SK-N-SH treated with all-trans-retinoic acid at 6 μM for 48 hours (cell line): Measurements from ENCODE around the gene FOSL2.

Experiments used
- ARNTL ChIP-seq: fragments of 450-650 bp; formaldehyde crosslinking; IDR thresholded peaks from 2 replicates; pipeline ENCODE4 v1.5.0; 2020; ENCODE audit warnings: low read depth, mild to moderate bottlenecking, moderate library complexity, borderline replicate concordance
- BACH2 ChIP-seq: fragments of 250-450 bp; sonication (Bioruptor Pico); IDR thresholded peaks from 2 replicates; pipeline ENCODE4 v1.9.0; 2021; ENCODE audit warnings: mild to moderate bottlenecking, borderline replicate concordance
- CREB5 ChIP-seq: fragments of 250-450 bp; sonication (Bioruptor Pico); IDR thresholded peaks from 2 replicates; pipeline ENCODE4 v1.5.1; 2020; ENCODE audit warnings: low read depth, mild to moderate bottlenecking, moderate library complexity
- CSDC2 ChIP-seq: fragments of 250-450 bp; sonication (Bioruptor Pico); IDR thresholded peaks from 2 replicates; pipeline ENCODE4 v1.5.0; 2020; ENCODE audit warnings: mild to moderate bottlenecking, moderate library complexity
- ISL1 ChIP-seq: fragments of 250-450 bp; sonication (Bioruptor Pico); IDR thresholded peaks from 2 replicates; pipeline ENCODE4 v2.1.2; 2022; ENCODE audit warnings: mild to moderate bottlenecking, moderate library complexity
- OSR1 ChIP-seq: fragments of 250-450 bp; sonication (Bioruptor Pico); IDR thresholded peaks from 2 replicates; pipeline ENCODE4 v1.8.0; 2022; ENCODE audit warnings: moderate library complexity, mild to moderate bottlenecking, inconsistent platforms
- PATZ1 ChIP-seq: fragments of 250-450 bp; sonication (Bioruptor Pico); IDR thresholded peaks from 2 replicates; pipeline ENCODE4 v1.8.0; 2020; ENCODE audit warnings: mild to moderate bottlenecking, moderate library complexity, borderline replicate concordance
- PPARA ChIP-seq: fragments of 250-450 bp; sonication (Bioruptor Pico); IDR thresholded peaks from 2 replicates; pipeline ENCODE4 v1.5.0; 2020; ENCODE audit warnings: mild to moderate bottlenecking, borderline replicate concordance
- RARB ChIP-seq: fragments of 250-450 bp; sonication (Bioruptor Pico); IDR thresholded peaks from 2 replicates; pipeline ENCODE4 v1.8.0; 2021; ENCODE audit warnings: mild to moderate bottlenecking, moderate library complexity
- TOX ChIP-seq: fragments of 250-450 bp; sonication (Bioruptor Pico); IDR thresholded peaks from 2 replicates; pipeline ENCODE4 v1.8.0; 2021; ENCODE audit warnings: mild to moderate bottlenecking, moderate library complexity, borderline replicate concordance
- ZFP3 ChIP-seq: fragments of 250-450 bp; sonication (Bioruptor Pico); IDR thresholded peaks from 2 replicates; pipeline ENCODE4 v1.5.0; 2020; ENCODE audit warnings: mild to moderate bottlenecking, moderate library complexity
- ZFP30 ChIP-seq: fragments of 450-650 bp; formaldehyde crosslinking; IDR thresholded peaks from 2 replicates; pipeline ENCODE4 v1.5.0; 2022; ENCODE audit warnings: mild to moderate bottlenecking, moderate library complexity
- ZNF565 ChIP-seq: fragments of 450-650 bp; formaldehyde crosslinking; conservative IDR thresholded peaks from 2 replicates; pipeline ENCODE4 v1.5.0; 2020; ENCODE audit warnings: low read depth, mild to moderate bottlenecking, moderate library complexity
- ZNF8 ChIP-seq: fragments of 450-650 bp; formaldehyde crosslinking; IDR thresholded peaks from 2 replicates; pipeline ENCODE4 v1.5.0; 2020; ENCODE audit warnings: mild to moderate bottlenecking, moderate library complexity

GRCh38 chr2:28407131-28407975 lies 14.7 kb downstream of the FOSL2 start:
- no peak for TF ChIP-seq ZNF565 (CRISPR knock-in tag)
- TF ChIP-seq PPARA = no peak
- TF ChIP-seq ARNTL (CRISPR knock-in tag) = no peak
- TF ChIP-seq PATZ1 = no peak
- TF ChIP-seq CREB5 (CRISPR knock-in tag) = no peak
- TF ChIP-seq TOX (CRISPR knock-in tag) = no peak
- TF ChIP-seq ZNF8 (CRISPR knock-in tag) = no peak
- TF ChIP-seq ZFP30 (CRISPR knock-in tag) = no peak
- TF ChIP-seq CSDC2 (CRISPR knock-in tag) = no peak
- TF ChIP-seq ZFP3 = no peak
- TF ChIP-seq RARB (CRISPR knock-in tag) = no peak
- TF ChIP-seq BACH2 = no peak
- TF ChIP-seq ISL1 (CRISPR knock-in tag) = no peak
- TF ChIP-seq OSR1 (CRISPR knock-in tag) = no peak
